DMS 273 treated with DMSO at 0.1 percent for 48 hours (cell line): Measurements from ENCODE around the gene COL6A1.
"Not testable (repeated sequence)": the region's sequence is repeated elsewhere in the genome, so short reads cannot be mapped to it uniquely, and the experiment has no call there.

ENCODE experiments used
- DNase-seq: peaks from one replicate; lab custom pipeline; 2025; lab: John Stamatoyannopoulos, UW

The COL6A1 gene

DNA sequence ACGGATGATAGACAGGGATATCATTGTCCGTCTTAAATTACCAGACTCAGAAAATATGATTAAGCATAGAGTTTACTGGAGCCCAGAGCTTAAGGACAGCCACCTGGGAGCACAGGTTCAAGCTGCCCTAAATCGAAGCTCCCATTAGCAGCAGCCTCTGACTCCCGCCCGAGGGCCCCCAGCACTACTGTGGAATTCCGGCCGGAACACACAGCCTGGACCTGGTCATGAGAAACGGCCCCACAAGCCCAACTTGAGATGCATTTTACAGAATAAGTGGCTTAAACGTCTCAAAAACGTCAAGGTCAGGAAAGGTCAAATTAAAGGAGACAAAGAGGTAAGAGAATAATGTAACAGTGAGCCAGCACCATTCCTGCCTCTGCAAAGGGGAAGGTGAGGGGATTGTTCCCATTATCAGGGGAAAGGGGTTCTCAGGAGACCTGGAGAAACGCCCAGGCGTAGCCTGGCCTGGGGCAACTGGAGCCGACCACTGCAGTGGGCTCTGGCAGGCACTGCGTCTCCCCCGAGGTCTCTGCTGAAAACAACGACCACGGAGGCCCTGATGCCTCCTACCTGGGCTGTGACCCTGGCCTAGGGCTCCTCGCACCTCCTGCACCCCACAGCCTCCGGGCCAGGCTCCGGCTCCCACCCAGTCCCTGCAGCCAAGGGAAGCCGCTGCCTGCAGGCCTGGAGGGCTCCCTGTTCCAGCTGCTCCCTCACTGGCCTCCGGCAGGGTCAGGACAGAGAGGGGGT, 11.5 kb upstream of the COL6A1 start:
- no peak for DNase-seq

DNA sequence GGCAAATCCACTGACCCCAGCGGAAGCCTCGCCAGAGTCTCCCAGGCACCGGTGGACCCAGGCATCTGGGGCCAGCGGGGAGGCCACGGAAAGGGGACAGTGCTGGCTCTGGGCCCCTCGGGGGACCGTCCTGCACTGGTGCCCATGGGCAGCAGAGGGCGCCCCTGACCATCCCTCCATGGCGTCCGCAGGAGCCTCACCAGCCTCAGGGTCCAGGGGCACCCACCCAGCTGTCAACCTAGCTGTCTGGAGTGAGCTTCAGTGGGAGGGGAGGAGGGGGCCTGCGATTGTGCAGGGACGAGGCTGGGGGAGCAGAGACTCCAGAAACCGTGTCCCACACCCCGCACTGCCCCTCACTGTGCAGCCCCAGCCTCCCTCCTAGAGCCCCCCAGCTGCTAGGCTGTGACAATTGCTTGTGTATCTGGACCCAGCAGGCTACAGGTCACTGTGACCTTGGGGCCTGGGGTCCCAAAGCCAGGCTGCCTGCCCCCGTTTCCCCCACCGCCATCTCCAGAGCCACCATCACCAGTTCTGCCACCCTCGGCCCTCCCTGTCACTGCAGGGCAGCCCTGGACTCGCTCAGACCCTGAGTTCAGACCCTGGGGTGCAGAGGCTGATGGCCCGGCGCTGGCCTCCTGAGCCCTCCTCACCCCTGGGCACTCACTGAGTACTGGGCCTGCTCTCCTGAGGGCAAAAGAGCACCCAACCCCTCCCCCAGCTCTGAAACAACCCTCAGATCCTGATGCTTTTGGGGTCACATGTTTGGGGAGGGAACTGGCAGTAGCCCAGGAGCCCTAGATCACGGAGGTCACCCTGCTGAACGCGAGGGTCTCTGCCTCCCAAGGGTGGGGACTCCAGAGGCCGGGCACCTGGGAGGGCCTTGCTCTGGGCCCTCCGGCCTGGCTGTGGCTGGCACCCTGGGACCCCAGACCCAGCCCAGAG, 10.6 kb upstream of the COL6A1 start:
- no peak for DNase-seq

DNA sequence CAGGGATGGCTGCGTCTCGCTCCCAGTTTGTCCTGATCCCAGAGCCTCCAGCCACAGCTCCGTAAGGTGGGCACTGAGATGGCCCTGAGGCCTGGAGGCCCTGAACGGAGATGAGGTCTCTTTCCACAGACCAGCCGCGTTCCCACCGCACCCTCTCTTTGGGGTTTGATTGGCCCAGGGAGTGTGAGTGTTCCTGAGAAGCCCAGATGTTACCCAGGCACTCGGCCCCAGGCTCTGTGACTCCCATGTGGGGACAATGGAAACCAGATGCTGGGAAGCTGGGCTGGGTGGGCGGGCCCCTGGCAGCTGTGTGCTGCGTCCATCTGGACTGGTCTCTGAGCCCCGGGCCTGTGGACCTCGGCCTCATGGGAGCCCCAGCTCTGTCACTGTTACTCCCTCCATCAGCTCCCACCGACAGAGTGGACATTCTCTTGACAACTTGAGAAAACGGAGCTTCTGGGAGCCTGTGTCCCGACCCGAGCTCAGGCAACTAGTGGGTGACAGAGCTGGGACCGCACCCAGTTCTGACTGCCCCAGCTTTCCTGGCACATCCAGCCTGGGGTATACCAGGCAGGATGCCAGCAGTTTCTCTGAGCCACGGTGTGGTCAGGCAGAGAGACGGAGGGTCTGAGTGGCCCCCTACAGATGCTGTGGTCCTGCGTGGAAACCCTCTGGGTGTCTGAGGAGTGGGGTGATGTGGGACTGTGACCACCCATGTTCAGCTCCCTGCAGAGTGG, 9.8 kb upstream of the COL6A1 start:
- DNase-seq = peak; percentile 7

DNA sequence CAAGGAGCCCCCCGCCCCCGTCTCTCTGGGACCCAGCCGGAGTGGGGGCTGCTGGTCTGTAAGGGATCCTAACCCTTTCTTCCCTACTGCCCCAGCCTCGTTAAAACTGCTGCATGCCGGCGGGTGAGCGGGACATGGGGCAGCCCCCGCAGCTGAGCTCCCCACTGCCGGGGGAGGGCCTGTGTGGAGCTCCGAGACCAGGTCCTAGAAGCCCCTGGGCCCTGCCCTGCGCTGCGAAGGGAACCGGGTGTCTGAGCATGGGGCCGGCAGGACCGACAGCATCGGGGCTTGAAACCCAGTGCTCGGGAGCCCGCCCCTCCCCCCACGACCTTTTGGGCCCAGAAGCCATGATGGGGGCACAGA, 9.2 kb upstream of the COL6A1 start:
- DNase-seq = no peak

DNA sequence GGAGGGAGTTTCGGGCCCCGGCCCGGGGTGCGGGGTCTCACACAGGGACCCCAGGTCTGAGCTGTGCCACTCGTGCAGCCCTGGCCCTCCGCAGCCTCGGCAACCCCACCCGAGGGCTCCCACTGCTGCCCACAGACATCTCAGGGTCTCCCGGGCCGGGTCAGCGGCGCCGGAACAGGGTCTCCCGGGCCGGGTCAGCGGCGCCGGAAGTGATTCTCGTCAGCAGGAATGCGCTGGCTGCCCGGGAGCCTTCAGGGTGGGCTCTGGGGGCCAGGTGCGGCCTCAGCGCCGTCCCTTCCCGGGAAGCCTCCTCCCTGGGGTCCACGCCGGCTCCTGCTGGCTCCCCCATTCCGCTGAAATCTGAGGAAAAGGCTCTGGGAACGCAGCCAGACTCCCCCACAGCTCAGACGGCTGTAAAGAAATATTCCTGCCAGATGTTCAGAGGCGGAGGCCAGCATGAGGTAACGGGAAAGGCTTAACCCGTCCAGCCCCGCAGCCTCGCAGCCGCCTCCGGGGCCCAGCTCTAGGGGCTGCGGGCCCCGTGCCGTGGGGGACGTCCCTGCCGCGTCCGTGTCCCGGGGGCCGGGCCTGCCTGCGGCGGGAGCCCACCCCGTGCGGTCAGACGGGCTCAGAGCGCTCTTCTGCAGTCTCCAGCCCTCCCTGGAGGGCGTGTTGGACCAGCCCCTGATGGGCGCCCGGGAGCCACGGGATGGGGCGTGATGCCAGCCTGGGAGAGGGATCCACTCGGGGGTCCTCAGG, 8.7 kb upstream of the COL6A1 start:
- peak; percentile 76 for DNase-seq

DNA sequence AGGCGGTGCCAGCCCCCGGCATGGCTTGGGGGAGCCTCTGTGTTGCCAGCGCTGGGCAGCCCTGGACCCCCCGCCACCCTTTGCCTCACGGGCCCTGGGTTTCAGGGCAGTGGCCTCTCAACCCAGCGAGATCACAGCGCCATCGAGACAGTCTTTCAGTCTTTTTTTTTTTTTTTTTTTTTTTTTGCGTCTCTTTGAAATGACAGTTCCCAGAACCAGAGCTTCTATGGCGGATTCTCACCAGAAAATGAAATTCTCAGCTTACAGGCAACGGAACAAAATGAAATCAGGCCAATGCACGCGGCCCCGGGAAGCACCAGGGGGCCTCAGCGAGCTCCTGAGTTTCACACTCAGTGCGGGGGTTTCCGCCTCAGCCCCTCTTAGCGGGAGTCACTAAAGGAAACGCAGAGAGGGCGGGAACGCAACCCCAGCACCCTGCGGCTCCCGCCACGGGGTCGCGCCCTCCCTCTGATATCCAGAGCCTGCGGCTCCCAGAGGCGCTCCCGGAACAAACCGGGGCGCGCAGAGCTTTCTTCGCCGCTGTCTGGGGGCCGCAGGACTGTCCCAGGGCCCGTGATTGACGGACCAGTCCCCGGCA, 8.0 kb upstream of the COL6A1 start:
- peak; percentile 39 for DNase-seq

DNA sequence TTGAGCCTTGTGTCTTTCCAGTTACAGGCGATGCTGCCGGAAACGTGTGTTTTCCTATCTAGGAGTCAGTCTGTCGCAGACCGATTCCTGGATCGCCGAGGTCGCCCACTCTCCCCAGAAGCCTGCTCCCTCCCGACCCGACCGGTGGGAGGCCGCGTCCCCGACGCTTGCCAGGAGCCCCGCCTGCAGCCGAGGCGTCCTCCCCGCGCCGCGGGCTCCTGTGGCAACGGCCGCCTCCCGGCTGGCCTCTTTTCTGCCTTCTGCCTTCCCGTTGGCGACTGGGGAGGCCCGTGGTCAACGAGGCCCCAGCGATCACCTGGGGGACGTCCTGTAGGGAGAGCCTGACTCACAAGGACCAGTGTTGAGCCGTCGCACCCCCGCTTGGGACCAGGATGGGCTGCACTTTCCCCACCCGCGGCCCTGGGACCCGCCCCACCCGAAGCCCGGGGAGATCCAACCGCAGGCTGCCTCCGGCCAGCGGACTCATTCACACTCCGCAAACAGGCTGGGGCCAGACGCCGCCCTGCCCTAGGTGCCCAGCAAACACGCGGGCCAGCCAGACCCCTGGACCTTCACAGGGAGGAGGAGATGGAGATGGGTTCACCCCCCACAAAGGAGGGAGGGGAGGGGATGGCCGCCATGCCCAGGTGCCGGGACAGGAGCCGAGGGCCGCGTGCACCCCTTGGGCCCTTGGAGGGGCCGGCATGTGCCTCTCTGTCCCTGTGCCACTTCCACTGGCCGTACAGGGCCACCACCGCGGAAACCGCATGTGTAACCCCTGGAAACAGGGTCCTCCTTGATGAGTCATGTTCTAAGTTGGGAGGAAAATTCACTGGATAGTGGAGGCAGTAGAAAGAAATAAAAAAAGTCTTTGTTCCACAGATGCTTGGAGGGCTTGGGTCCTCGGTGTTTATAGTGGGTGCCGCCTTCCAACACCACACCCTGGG, 7.2 kb upstream of the COL6A1 start:
- no peak for DNase-seq

DNA sequence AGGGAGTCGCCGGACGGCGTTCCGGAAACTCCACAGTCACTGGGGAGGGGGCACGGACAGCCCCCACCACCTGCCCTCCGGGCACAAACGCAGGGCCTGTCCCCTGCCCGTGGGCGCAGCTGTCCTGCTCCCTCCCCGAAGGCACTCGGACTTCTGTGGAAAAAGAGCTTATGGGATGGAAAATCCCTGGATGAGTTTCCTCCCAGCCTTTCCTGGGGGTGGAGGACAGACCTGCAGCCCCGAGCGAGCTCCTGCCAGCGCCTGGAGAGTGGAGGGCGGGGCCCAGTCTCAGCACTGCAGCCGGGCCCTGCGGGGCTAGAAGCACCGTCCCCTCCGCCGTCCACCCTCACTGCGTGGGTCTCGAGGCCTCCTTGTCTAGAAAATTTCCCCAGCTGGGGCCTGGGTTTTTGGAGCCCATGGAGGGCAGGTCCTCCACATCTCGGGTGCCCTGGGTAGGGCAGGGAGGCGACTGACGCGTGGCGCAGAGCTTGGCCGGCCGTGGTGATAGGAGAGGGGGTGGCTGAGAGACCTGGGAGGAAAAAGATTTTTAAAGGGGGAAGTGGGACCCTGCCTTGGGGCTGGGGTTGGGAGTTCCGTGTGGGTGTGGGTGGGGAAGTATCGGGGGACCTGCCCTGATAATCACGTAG, 6.4 kb upstream of the COL6A1 start:
- DNase-seq = no peak

DNA sequence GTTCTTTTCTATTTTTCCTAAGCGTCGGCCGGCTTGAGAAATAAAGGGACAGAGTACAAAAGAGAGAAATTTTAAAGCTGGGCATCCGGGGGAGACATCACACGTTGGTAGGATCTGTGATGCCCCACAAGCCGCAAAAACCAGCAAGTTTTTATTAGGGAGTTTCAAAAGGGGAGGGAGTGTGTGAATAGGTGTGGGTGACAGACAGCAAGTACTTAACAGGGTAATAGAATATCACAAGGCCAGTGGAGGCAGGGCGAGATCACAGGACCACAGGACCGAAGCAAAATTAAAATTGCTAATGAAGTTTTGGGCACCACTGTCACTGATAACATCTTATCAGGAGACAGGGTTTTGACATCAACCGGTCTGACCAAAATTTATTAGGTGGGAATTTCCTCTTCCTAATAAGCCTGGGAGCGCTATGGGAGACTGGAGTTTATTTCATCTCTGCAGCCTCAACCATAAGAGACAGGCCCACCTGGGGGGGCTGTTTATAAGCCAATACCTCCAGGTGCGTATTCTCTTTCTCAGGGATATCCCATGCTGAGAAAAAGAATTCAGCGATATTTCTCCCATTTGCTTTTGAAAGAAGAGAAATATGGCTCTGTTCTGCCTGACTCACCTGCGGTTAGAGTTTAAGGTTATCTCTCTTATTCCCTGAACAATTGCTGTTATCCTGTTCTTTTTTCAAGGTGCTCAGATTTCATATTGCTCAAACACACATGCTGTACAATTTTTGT, 5.7 kb upstream of the COL6A1 start:
- not testable (repeated sequence) for DNase-seq

DNA sequence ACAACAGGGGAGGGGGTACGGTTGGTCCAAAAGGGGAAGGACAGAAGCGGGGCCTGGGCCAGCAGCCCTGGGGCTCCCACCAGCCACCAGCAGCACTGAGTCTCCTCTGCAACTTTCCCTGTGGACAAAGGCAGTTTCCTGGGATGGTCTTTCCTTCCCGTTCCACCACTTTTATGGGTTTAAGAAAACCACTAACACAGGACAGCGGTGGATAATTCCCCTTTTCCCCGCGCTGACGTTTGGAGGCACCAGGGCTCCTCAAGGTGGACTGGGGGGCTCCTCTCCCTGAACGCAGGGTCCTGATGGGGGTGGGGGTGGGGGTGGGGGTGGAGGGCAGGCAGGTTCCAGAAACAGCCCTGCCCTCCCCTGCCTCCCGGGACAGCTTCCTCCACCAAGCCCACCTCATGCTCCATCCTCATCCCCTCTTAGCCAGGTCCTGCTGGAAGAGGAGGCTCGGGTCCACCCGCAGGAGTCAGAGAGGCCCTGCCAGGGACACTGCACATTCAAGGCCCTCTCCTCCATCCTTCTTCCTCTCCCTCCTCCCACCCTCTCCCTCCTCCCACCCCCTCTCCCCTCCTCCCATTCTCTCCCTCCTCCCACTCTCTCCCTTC, 4.8 kb upstream of the COL6A1 start:
- DNase-seq = no peak

DNA sequence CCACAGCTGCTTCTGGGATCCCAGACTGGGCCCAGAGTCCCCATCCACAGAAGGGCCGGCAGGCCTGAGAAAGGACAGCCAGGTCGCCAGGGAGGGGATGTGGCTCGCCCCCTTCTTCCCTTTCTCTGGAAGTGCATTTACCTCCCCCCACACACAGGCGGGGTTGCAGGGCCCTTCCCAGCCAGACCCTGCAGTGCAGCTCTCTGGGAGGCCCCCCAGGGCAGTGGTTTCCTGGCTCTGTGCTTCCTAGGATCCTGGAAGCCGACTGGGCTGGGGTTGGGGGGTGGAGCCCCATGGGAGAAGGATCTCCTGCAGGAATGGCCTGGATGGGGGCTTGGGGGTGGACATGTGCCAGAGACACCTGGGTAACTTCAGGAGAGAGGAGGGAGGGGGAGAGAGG, 4.2 kb upstream of the COL6A1 start:
- DNase-seq = no peak

DNA sequence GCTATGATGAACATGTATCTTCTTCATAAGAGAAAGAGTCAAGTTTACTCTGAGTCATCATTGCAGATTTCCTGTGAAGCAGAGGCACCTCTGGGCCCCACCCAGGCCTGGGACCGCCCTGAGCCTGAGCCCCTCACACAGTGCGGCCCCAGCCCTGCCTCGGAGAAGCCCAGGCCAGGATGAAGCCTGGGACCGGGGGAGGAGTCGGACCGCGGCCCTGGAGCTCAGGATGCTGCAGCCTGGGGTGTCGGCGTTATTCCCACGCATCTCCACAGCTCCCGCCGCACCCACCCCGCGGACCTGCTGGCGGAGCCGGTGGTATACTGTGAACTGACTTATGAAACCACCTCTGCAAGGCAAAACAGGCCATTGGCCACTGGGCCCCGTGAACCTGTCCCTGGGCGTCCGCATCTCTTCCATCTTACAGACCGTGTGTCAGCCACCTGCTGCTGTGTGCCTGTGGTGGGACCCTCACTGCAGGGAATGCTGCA, 2.4 kb upstream of the COL6A1 start:
- no peak for DNase-seq

DNA sequence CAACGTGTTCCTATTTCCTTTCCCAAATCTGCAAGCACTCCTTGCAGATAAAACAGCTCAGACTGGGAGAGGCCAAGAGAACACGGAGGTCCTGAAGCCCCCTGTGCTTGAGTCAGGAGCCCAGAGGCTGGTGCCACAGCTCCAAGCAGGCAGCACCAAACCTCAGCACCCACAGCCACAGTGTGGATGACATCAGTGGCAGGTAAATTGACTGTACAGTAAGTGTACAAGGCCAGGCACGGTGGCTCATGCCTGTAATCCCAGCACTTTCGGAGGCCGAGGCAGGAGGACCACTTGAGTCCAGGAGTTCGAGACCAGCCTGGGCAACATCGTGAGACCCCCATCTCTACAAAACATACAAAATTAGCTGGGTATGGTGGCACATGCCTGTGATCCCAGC, 1.9 kb upstream of the COL6A1 start:
- no peak for DNase-seq

DNA sequence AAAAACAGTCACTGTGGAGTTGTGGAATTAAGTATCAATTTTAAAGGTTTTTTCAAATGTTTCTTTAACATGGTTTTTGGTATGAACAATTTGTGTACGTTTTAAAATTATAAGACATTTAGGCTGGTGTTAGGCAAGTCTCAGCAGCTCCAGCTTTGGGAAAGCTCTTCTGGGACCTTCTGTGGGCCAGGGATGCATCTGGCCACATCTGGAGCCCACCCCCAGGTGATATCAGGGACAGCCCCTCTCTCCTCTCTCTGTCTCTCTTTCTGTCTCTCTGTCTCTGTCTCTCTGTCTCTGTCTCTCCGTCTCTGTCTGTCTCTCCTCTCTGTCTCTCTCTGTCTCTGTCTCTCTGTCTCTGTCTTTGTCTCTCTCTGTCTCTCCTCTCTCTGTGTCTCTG, 1.3 kb upstream of the COL6A1 start:
- DNase-seq = no peak

DNA sequence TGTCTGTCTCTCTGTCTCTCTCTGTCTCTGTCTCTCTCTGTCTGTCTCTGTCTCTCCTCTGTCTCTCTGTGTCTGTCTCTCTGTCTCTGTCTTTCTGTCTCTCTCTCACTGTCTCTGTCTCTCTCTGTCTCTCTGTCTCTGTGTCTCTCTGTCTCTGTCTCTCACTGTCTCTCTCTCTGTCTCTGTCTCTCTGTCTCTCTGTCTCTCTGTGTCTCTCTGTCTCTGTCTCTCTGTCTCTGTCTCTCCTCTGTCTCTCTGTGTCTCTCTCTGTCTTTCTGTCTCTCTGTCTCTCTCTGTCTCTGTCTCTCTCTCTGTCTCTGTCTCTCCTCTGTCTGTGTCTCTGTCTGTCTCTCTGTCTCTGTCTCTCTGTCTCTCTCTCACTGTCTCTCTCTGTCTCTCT, 873 bp upstream of the COL6A1 start:
- no peak for DNase-seq

DNA sequence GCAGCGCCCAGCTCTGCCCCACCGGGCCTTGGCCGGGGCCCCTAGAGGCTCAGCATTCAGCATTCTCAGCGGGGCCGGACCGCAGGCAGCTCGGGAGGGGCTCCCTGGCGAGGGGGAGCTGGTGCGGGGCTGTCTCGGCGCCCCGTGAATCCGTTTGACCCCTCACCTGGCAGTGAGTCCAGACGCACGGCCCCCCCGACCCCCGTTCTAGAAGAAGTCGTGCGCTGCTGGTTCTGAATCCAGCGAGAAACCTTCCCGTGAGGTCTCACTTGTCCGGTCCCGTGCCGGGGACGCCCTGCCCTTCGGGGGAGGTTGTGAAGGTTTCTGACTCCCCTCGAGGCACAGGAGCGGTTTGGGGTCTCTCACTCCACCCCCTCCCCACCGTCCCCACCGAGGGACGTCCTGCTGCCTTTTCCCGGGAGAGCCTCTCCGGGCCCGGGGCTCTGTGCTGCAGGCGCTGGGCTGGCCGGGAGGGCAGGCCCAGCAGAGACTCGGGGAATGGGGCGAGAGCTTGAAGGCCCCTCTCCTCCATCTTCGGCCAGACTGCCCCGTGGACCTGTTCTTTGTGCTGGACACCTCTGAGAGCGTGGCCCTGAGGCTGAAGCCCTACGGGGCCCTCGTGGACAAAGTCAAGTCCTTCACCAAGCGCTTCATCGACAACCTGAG, 655 bp downstream of the COL6A1 start:
- no peak for DNase-seq

DNA sequence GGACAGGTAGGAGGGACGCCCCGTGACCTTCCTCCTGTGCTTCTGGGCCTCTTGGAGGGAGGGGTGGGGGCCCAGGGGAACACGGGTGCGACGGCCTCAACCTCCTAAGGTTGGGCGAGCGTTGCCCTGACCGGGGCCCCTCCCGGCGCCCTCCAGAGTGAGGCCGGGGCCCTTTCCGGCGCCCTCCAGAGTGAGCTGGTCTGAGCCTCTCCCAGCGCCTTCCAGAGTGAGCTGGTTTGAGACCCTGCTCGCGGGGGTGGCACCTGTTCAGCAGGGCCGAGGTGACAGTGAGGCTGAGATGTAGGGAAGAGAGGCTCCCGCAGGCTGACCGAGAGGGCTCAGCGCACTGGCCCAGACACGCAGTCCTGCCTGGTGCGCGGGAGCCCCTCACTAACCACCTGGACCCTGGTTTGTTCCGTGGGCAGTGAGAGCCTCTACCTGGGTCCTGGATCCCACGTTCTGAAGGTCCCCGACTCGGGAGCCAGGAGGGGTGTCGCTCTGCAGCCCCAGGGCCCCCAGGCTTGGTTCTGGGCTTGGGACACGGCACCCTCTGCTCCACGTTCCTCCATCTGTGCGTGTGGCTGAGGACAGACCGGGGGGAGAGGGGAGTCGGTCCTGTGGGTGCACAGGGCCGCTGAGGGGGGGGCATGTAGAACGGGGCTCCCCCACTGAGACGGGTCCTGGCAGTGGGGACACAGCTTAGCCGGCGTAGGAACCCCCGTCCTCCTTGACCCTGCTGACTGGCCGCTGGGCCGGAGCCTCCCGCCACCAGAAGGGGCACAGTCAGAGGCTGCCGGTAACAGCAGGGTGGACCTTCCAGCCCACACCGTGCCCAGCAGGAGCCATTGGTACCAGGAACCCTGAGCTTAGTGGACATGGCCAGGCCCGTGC, 1.4 kb downstream of the COL6A1 start:
- no peak for DNase-seq
